Epithelial cell of proximal tubule (primary cell): ENCODE measurements around the gene ACTR3C. TPM values are rescaled to one million over a fixed set of nuclear protein-coding genes. Genes with fewer than 3 reads are reported as not detected.
"Not testable (repeated sequence)": the region's sequence is repeated elsewhere in the genome, so short reads cannot be mapped to it uniquely, and the experiment has no call there.

Source experiments
- DNase-seq: peaks from one replicate; pipeline ENCODE4 v3.0.0-alpha.2; 2011; ENCODE audit warnings: low read depth
- H3K4me3 ChIP-seq: 2 replicates; pipeline ENCODE4 v1.5.1; 2011; ENCODE audit warnings: low read depth, mild to moderate bottlenecking, low read length
- total RNA-seq: library from RNA; depleted of rRNA; stranded (reverse); fragments of >200 nt; gene quantifications from 2 replicates; pipeline ENCODE4 v1.2.3, GENCODE V29; 2015
- TF ChIP-seq, protein P1 (sequence below): conservative IDR thresholded peaks from 2 replicates; pipeline ENCODE4 v1.5.1; 2012; ENCODE audit warnings: low read depth, mild to moderate bottlenecking, low read length

The ACTR3C gene
- total RNA-seq, 1 donor from 2014 or later: 22.1 TPM

DNA sequence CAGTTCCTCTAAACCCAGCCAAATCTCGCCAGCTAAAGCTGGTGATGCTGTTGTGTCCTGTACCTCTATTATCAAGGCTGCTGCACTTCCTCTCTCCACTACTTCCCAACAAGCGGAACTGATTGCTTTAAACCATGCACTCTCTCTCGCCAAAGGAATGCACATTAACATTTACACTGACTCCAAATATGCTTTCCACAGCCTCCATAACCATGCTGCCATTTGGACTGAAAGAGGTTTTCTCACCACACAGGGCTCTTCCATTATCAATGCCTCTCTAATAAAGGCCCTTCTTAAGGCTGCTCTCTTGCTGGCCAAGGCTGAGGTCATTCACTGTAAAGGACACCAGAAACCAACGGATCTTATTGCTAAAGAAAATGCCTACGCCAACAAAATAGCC, 11.6 kb downstream of the ACTR3C start:
- no peak overlapping the region for H3K4me3 ChIP-seq
- no peak for DNase-seq
- TF ChIP-seq, protein P1, sequence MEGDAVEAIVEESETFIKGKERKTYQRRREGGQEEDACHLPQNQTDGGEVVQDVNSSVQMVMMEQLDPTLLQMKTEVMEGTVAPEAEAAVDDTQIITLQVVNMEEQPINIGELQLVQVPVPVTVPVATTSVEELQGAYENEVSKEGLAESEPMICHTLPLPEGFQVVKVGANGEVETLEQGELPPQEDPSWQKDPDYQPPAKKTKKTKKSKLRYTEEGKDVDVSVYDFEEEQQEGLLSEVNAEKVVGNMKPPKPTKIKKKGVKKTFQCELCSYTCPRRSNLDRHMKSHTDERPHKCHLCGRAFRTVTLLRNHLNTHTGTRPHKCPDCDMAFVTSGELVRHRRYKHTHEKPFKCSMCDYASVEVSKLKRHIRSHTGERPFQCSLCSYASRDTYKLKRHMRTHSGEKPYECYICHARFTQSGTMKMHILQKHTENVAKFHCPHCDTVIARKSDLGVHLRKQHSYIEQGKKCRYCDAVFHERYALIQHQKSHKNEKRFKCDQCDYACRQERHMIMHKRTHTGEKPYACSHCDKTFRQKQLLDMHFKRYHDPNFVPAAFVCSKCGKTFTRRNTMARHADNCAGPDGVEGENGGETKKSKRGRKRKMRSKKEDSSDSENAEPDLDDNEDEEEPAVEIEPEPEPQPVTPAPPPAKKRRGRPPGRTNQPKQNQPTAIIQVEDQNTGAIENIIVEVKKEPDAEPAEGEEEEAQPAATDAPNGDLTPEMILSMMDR: no peak

DNA sequence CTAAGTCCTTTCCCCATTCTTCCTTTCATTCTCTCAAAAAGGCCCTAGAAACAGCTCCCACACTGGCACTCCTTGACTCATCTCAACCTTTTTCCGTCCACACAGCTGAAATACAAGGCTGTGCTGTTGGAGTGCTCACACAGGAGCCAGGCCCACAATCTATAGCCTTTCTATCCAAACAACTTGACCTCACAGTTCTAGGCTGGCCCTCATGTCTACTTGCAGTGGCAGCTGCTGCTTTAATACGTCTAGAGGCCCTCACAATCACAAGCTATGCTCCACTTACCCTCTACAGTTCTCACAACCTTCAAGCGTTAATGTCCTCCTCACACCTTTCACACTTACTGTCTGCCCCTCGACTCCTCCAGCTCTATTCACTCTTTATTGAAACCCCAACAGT, 12.2 kb downstream of the ACTR3C start:
- DNase-seq: no peak
- no peak overlapping the region for H3K4me3 ChIP-seq
- TF ChIP-seq, protein P1: no peak

DNA sequence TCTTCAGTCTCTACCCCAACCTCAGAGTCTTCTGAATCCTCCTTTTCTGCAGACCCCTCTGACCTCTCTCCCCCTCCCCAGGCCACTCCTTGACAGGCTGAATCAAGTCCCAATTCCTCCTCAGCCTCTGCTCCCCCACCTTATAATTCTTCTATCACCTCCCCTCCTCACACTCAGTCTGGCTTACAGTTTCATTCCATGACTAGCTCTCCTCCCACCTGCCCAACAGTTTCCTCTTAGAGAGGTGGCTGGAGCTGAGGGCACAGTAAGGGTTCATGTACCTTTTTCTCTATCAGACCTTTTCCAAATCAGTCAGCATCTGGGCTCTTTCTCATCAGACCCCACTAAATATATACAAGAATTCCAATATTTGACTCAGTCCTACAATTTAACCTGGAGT, 14.8 kb downstream of the ACTR3C start:
- TF ChIP-seq, protein P1: no peak
- DNase-seq: no peak
- H3K4me3 ChIP-seq: no peak overlapping the region

DNA sequence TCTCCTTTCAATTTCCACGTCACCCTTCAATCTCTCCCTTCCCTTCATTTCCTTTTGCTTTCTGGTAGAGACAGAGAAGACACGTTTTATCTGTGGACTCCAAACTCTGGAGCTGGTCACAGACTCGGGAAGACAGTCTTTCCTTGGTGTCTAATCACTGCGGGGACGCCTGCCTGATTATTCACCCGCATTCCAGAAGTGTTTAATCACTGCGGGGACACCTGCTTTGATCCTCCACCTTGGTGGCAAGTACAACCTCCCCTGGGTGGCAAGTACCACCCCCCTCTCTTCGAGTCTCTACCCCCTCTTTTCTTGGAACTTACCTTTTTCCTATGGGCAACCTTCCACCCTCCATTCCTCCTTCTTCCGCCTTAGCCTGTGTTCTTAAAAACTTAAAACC, 15.4 kb downstream of the ACTR3C start:
- no peak for DNase-seq
- TF ChIP-seq, protein P1: no peak
- no peak overlapping the region for H3K4me3 ChIP-seq

DNA sequence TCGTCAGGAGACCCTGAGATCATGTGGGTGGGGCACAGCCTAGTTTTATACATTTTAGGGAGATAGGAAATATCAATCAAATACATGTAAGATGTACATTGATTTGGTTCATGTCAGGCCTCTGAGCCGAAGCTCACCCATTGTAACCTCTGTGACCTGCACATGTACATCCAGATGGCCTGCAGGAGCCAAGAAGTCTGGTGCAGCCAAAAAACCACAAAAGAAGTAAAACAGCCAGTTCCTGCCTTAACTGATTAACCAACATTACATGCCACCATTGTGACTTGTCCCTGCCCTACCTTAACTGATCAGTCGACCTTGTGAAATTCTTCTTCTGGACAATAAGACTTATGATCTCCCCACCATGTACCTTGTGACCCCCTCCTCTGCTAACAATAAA, 16.2 kb downstream of the ACTR3C start:
- DNase-seq: no peak
- TF ChIP-seq, protein P1: no peak
- no peak overlapping the region for H3K4me3 ChIP-seq

DNA sequence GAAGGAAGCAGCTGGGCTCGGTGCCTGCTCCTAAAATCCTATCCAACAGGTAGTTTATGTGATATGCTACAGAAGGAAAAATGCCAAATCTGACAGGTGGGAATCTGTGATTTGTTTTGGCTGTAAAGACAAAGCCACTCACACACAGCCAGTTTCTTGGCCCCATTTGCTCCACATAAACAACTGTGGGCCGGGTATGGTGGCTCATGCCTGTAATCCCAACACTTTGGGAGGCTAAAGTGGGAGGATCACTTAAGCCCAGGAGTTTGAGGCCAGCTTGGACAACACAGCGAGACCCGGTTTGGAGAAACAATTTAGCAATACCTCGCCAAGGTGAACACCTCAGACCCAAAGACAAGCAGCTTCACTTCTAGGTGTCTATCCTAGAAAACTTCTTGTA, 17.0 kb downstream of the ACTR3C start:
- not testable (repeated sequence) for DNase-seq, H3K4me3 ChIP-seq

DNA sequence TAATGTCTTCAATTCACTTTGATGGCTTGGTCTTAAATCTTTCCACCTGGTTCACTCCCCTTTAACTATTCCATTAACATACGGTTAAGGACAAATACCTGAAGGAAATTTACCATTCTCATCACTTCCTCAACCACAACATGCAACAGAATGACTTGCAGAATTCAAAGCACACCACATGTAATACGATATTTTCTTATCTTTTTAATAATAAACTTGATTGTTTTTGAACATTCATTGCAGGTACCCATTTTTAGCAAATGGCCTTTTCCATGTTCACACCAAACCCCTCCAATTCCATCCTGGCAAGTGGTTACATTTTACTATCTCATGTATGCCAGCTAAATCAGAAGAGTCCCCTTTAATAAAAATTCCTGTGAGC, 17.5 kb downstream of the ACTR3C start:
- DNase-seq, H3K4me3 ChIP-seq: not testable (repeated sequence)

DNA sequence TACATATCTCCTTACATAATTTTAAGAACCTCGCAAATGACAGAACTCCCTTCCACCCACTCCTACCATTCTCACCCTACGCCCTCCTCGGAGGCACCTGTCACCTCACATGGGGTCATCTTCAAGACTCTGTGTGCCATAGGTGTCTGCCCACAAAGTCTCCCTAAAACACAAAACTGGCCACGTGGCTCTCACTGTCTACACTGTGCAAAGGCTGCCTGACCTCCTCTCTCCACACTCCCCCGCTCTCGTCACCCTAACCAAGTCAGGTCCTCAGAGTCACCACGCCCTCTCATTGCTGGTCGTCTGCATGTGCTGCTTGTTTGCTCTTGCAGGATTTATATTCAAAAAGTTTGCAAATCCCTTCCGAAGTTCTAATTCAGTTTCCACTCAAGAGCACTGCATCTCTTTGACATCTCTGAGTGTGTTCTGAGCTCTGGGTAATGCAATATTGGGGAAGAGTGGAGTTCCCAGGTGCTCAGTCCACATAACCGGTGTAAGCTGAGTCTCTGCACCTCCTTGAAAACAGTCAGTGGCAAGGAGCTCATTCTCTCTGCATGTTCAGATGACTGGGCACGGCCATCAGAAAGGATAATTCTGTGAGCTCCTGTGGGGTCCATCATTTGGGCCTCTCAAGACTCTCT, 18.0 kb downstream of the ACTR3C start:
- H3K4me3 ChIP-seq: not testable (repeated sequence)

DNA sequence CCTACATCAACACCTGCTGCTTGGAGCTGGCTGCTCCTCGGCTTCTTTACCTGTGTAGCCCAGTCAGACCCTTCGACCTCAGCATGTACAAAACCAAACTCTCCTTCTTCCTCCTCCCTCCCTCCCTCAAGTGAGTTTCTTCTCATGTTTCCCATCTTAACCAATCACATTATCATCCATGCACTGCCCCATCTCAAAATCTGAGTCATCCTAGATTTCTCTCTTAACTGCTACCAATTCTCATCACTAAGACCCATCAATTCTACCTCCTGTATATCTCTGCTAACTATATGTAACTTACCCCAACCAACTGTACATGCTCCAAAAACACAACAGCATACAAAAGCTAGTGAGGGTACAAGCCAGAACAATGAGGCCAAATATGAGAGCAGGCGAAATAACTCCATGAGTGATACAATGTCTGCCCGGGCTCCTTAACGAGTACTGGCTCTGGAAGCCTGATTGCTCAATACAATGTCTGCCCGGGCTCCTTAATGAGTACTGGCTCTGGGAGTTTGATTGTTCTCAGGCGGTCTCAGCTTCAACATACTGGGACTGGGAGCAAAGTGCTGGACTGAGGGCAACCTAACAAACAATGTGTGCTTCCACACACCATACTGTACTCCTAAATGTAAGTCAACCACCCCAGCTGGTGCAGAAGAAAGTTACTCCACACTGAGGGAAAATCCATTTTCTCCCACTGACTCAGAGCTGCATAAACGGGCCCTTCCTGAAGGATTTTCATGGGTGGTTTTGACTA, 18.7 kb downstream of the ACTR3C start:
- not testable (repeated sequence) for H3K4me3 ChIP-seq, DNase-seq

More for the DNA sequence above, 18.0 kb downstream of the ACTR3C start:
- not testable (repeated sequence) for DNase-seq

DNA sequence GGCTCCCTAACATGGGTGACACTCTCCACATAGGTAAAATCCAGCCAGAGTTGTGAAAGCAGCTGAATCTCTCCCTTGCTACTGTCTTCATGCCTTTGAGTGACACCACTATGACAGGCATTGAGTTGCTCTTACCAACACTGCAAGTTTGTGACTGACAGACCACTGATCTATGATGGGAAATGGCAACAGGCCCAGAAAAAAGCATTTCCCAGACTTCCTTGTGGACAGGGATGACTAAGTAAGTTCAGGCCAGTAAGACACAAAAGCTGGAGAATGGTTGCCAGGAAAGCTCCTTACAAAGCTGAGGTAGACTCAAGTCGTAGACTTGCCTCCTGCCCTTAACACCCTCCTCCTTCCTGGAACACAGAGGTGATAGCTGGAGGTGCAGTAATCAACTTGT, 20.4 kb downstream of the ACTR3C start:
- not testable (repeated sequence) for H3K4me3 ChIP-seq
- peak; percentile 89 for DNase-seq

DNA sequence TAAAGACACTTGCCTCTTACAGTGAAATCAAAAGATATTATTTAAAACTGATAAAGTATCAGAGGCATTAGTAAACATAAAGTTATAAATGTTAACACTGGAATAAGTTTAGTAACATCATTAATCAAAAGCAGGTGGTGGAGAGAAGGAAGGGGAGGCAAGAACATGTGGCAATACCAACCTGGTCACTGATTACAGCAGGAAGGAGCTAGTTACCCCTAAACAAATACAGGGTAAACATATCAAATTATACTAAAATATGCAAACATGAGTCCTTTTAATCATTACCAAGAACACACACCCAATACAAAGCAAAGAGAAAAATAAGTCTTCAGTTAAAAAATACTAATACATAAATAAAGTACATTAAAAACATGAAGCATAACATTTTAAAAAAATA, 25.4 kb downstream of the ACTR3C start:
- H3K4me3 ChIP-seq, DNase-seq: not testable (repeated sequence)

DNA sequence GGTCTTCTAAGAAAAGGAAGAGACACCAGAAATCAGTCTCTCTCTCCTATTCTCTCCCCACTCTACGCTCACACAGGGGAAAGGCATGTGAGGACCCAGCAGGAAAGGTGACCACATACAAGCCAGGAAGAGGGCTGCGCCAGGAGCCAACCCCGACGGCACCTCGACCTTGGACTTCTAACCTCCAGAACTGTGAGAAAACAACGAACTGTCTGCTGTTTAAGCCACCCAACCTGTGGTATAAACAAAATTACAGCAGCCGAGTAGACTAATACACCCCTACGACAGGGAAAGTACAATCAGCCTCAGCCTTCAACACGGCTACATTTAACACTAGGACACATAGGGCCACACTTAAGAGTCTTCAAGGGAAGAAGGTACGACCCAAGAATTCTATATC, 26.5 kb downstream of the ACTR3C start:
- not testable (repeated sequence) for H3K4me3 ChIP-seq, DNase-seq

DNA sequence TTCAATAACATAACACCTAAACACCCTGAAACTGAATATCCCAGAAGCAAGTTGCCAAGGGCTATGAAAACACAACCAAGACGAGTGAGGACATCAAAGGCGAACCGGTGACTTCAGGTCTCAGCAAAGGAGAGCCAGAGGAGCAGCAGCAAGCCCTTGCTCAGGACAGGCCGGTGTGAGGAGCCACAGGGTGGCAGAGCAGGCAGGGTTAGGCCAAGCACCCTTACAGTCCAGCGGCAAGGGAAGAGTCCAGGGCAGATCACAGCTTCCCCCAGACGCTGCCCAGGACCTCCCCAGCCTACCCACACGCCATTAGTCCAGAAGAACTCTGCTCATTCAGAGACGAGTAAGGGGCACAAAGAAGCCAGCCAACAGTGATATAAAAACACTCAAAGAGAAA, 27.7 kb downstream of the ACTR3C start:
- DNase-seq, H3K4me3 ChIP-seq: not testable (repeated sequence)
